DND-41 (cell line): ENCODE measurements around the gene MPO.

Experiments used
- ATAC-seq: fragments of 200-7000 bp; cut with Tn5 transposase; 3 replicates; pipeline ENCODE4 v1.9.1; 2021; ENCODE audit warnings: low read depth; ENCODE audit not compliant: insufficient read depth
- DNase-seq: peaks from one replicate; pipeline ENCODE4 v3.0.0-alpha.2; 2020
- H2AFZ ChIP-seq: 2 replicates; pipeline ENCODE4 v1.6.0; 2012; ENCODE audit warnings: low read depth, low read length
- H3K27ac ChIP-seq: 2 replicates; pipeline ENCODE4 v1.5.1; 2012; ENCODE audit warnings: low read length, inconsistent platforms
- H3K27me3 ChIP-seq: fragments of 200-600 bp; sonication (generic); 2 replicates; pipeline ENCODE4 v1.6.0; 2012; ENCODE audit warnings: low read length, mild to moderate bottlenecking, inconsistent platforms; ENCODE audit not compliant: insufficient read depth, poor library complexity
- H3K36me3 ChIP-seq: 2 replicates; pipeline ENCODE4 v1.5.1; 2012; ENCODE audit warnings: low read length, inconsistent platforms; ENCODE audit not compliant: insufficient read depth
- H3K4me1 ChIP-seq: 2 replicates; pipeline ENCODE4 v1.5.1; 2012; ENCODE audit warnings: mild to moderate bottlenecking, low read length; ENCODE audit not compliant: insufficient read depth
- H3K4me2 ChIP-seq: 2 replicates; pipeline ENCODE4 v1.6.0; 2012; ENCODE audit warnings: mild to moderate bottlenecking, moderate library complexity, low read length, inconsistent platforms; ENCODE audit not compliant: insufficient read depth
- H3K4me3 ChIP-seq, 2 experiments: fragments of 200-600 bp in 1 of 2; shearing (Covaris generic) in 1 of 2; 2 replicates each; pipeline ENCODE4 v1.5.1; 2012 to 2016; ENCODE audit warnings: inconsistent platforms in 2 of 2, low read length in 2 of 2, mild to moderate bottlenecking in 2 of 2, low read depth in 1 of 2, moderate library complexity in 1 of 2
- H3K79me2 ChIP-seq: 2 replicates; pipeline ENCODE4 v1.6.0; 2012; ENCODE audit warnings: low read length, inconsistent platforms; ENCODE audit not compliant: insufficient read depth
- H3K9ac ChIP-seq: 2 replicates; pipeline ENCODE4 v1.6.0; 2012; ENCODE audit warnings: low read depth, mild to moderate bottlenecking, inconsistent platforms, low read length, moderate library complexity
- H3K9me3 ChIP-seq: 2 replicates; pipeline ENCODE4 v1.5.1; 2012; ENCODE audit warnings: low read length, moderate library complexity, mild to moderate bottlenecking, inconsistent platforms; ENCODE audit not compliant: insufficient read depth, severe bottlenecking
- H4K20me1 ChIP-seq: 2 replicates; pipeline ENCODE4 v1.6.0; 2012; ENCODE audit warnings: low read length; ENCODE audit not compliant: insufficient read depth
- CTCF ChIP-seq: IDR thresholded peaks from 2 replicates; pipeline ENCODE4 v1.5.1; 2012; ENCODE audit warnings: borderline replicate concordance, low read length, moderate library complexity, mild to moderate bottlenecking; ENCODE audit not compliant: poor library complexity, severe bottlenecking; ENCODE audit errors: extremely low read depth
- EZH2 ChIP-seq: IDR thresholded peaks from 3 replicates; pipeline ENCODE4 v1.6.1; 2012; ENCODE audit warnings: borderline replicate concordance, low read depth, mild to moderate bottlenecking, moderate library complexity, low read length, inconsistent platforms; ENCODE audit not compliant: severe bottlenecking

MPO gene

DNA sequence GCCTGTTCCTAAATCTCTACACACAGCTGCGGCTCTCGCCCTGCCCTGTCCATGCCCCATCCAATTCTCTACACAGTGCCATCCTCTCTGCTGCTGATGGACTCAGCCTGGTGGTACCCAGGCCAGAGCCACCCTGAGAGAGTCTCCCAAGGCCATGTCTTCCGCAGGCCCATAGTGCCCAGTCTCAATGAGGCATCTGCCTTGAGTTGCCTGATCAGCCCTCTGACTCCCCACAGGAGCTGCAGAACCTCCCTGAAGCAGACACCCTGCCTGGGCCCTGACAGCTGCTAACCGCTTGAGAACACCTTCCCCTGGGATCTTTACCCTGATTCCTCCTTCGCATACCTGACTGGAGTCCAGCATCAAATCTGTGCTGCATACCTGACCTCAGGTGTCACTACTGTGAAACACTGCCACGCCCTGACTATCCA lies 34.6 kb upstream of the MPO start:
- TF ChIP-seq CTCF (no peak), EZH2 (no peak)
- Histone ChIP-seq H4K20me1 (no peaks in the 10 kb centered on the region), H3K27me3 (no peaks in the 10 kb centered on the region), H3K27ac (no peak overlapping the region), H3K4me1 (no peaks in the 10 kb centered on the region), H3K9me3 (no peaks in the 10 kb centered on the region), H3K79me2 (no peaks in the 10 kb centered on the region), H3K4me2 (no peak overlapping the region), H2AFZ (no peak overlapping the region), H3K9ac (no peak overlapping the region), H3K4me3 (no peak overlapping the region), H3K36me3 (peaks cover 2% of the 10 kb centered on the region; the same call in 1 of the 2 replicates)
- ATAC-seq (no peak), DNase-seq (peak; percentile 4)

DNA sequence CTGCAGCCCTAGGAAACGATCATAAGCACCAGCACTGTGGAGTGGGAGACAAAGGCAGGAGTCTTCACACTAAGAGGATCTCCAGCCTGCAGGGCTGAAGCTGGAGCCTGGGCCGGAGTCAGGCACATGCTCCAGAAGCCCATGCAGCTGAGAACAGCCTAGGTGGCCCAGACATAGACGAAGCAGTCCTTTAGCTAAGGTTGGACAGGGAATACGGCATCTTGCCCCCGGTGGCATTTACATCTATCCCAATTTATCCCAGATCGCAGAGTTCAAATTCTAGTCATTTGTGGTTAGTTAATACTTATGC lies 33.9 kb upstream of the MPO start:
- Histone ChIP-seq H4K20me1 (no peaks in the 10 kb centered on the region), H3K4me2 (no peak overlapping the region), H3K27me3 (no peaks in the 10 kb centered on the region), H3K4me3 (no peak overlapping the region), H3K4me1 (no peaks in the 10 kb centered on the region), H3K79me2 (no peaks in the 10 kb centered on the region), H2AFZ (no peak overlapping the region), H3K27ac (no peak overlapping the region), H3K9ac (no peak overlapping the region), H3K9me3 (no peaks in the 10 kb centered on the region), H3K36me3 (peaks cover 2% of the 10 kb centered on the region; the same call in 1 of the 2 replicates)
- TF ChIP-seq CTCF (no peak), EZH2 (no peak)
- DNase-seq (peak; percentile 3), ATAC-seq (no peak)

DNA sequence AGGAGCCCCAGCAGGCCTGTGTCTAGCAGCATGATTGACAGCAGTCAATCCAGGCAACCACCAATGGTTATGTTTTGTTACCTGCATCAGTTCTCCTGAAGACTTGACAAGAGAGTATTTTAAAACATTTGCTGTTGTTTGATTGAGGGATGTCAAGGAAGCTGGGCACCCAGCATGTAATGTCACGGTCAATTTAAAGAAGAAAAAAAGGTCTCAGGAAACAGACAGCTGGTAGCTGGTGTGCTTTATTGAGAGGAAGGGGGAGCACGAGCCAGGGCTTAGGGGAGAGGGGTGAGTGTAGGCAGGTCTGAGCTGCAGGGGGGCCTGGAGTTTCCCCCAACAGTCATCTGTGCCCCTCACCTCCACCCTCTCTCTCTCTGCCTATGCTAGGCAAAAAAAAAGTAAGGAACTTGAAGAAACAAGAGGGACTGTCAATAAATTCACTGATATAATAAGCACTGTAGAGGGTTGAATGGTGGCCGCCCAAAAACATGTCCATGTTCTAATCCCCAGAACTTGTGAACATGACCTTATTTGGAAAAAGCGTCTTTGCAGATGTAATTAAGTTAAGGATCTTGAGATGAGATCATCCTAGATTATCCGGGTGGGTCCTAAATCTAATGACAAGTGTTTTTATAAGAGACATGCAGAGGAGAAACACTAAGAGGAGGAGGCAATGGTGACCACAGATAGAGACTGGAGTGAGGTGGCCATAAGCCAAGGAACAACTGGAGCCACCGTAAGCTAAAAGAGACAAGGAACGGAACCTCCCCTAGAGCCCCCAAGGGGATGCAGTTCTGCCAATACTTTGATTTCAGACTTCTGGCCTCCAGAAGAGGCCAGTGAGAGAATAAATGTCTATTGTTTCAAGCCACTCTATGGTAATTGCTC lies 33.3 kb upstream of the MPO start:
- no peaks in the 10 kb centered on the region for H3K27me3 ChIP-seq
- H4K20me1 ChIP-seq, result peaks cover 3% of the 10 kb centered on the region; the same call in 1 of the 2 replicates
- no peak overlapping the region for H2AFZ ChIP-seq
- no peak overlapping the region for H3K4me2 ChIP-seq
- peaks cover 2% of the 10 kb centered on the region; the same call in 1 of the 2 replicates for H3K36me3 ChIP-seq
- no peak overlapping the region for H3K27ac ChIP-seq
- TF ChIP-seq EZH2 (no peak), CTCF (no peak)
- no peak overlapping the region for H3K9ac ChIP-seq
- ATAC-seq (no peak), DNase-seq (peak; percentile 2)
- H3K4me3 ChIP-seq, result no peak overlapping the region
- H3K4me1 ChIP-seq, result no peaks in the 10 kb centered on the region
- H3K79me2 ChIP-seq, result no peaks in the 10 kb centered on the region
- no peaks in the 10 kb centered on the region for H3K9me3 ChIP-seq
